HepG2 (cell line): ENCODE data around the gene VCAN. TPM values are rescaled to one million over a fixed set of nuclear protein-coding genes. Genes with fewer than 3 reads are reported as not detected.

Experiments used
- AHDC1 ChIP-seq: sonication (generic); formaldehyde crosslinking; IDR thresholded peaks from 2 replicates; pipeline ENCODE4 v1.5.1; 2020; ENCODE audit warnings: mild to moderate bottlenecking, missing genetic modification reagents, borderline replicate concordance
- GABPB1 ChIP-seq: IDR thresholded peaks from 2 replicates; pipeline ENCODE4 v1.6.1; 2016; ENCODE audit warnings: mild to moderate bottlenecking, missing genetic modification reagents, moderate library complexity, missing compliant biosample characterization
- MAX ChIP-seq: IDR thresholded peaks from 2 replicates; pipeline ENCODE4 v1.6.1; 2012; ENCODE audit warnings: inconsistent platforms
- MLX ChIP-seq: IDR thresholded peaks from 2 replicates; pipeline ENCODE4 v1.6.1; 2016
- PHF5A ChIP-seq: IDR thresholded peaks from one replicate; pipeline ENCODE4 v1.6.1; 2018; ENCODE audit warnings: low read depth, missing genetic modification reagents; ENCODE audit not compliant: unreplicated experiment
- PHF8 ChIP-seq: sonication (generic); formaldehyde crosslinking; IDR thresholded peaks from 2 replicates; pipeline ENCODE4 v1.5.0; 2020; ENCODE audit warnings: missing genetic modification reagents
- PRDM4 ChIP-seq: sonication (generic); formaldehyde crosslinking; IDR thresholded peaks from 2 replicates; pipeline ENCODE4 v1.9.0; 2021; ENCODE audit warnings: missing genetic modification reagents, borderline replicate concordance
- RARG ChIP-seq: sonication (generic); formaldehyde crosslinking; IDR thresholded peaks from 2 replicates; pipeline ENCODE4 v1.4.0; 2020; ENCODE audit warnings: low read depth, mild to moderate bottlenecking, missing genetic modification reagents
- SCMH1 ChIP-seq: sonication (generic); formaldehyde crosslinking; IDR thresholded peaks from 2 replicates; pipeline ENCODE4 v1.9.0; 2021; ENCODE audit warnings: missing genetic modification reagents, mild to moderate bottlenecking, borderline replicate concordance
- SMAD1 ChIP-seq: sonication (generic); formaldehyde crosslinking; IDR thresholded peaks from 2 replicates; pipeline ENCODE4 v1.4.0; 2020; ENCODE audit warnings: missing genetic modification reagents, low read depth, mild to moderate bottlenecking, borderline replicate concordance
- SMAD3 ChIP-seq: sonication (generic); formaldehyde crosslinking; IDR thresholded peaks from 2 replicates; pipeline ENCODE4 v1.4.0; 2020; ENCODE audit warnings: missing genetic modification reagents
- SMARCC2 ChIP-seq: fragments of 450-650 bp; IDR thresholded peaks from 2 replicates; pipeline ENCODE4 v1.6.1; 2017; ENCODE audit warnings: antibody characterized with exemption, mild to moderate bottlenecking
- SMARCE1 ChIP-seq: fragments of 450-650 bp; IDR thresholded peaks from 2 replicates; pipeline ENCODE4 v1.6.1; 2017; ENCODE audit warnings: borderline replicate concordance
- YEATS2 ChIP-seq: sonication (generic); formaldehyde crosslinking; IDR thresholded peaks from 2 replicates; pipeline ENCODE4 v1.4.0; 2020; ENCODE audit warnings: missing genetic modification reagents, borderline replicate concordance
- ZNF547 ChIP-seq: sonication (generic); formaldehyde crosslinking; IDR thresholded peaks from 2 replicates; pipeline ENCODE4 v1.5.1; 2020; ENCODE audit warnings: mild to moderate bottlenecking, missing genetic modification reagents
- ZNF549 ChIP-seq: sonication (generic); formaldehyde crosslinking; IDR thresholded peaks from 2 replicates; pipeline ENCODE4 v1.5.0; 2020; ENCODE audit warnings: missing genetic modification reagents
- ZNF740 ChIP-seq: sonication (generic); formaldehyde crosslinking; IDR thresholded peaks from 2 replicates; pipeline ENCODE4 v1.4.0; 2020; ENCODE audit warnings: missing genetic modification reagents
- ZNF777 ChIP-seq: sonication (generic); formaldehyde crosslinking; IDR thresholded peaks from 2 replicates; pipeline ENCODE4 v1.4.0; 2020; ENCODE audit warnings: missing genetic modification reagents
- polyA plus RNA-seq, 8 experiments: library from polyadenylated mRNA; depleted of rRNA in 3 of 8; stranded (reverse) in 7 of 8; unstranded in 1 of 8; fragments of >200 nt; fragmentation: Illumina TruSeq in 4 of 8; extraction: Trizol in 4 of 8; gene quantifications; 2 replicates each; pipeline versions ENCODE4 v1.2.1 to v1.2.3, GENCODE V29; 2011 to 2016; ENCODE audit warnings: low read depth in 4 of 8, missing spikeins in 1 of 8, mixed read lengths in 1 of 8; ENCODE audit not compliant: insufficient read depth in 1 of 8
- total RNA-seq, 5 experiments: library from RNA; depleted of rRNA; stranded (reverse); fragments of >200 nt; fragmentation: Illumina TruSeq; extraction: Trizol; gene quantifications; 2 replicates each; pipeline ENCODE4 v1.2.3, GENCODE V29; 2016; ENCODE audit warnings: low read depth in 1 of 5

Gene VCAN
- total and polyA plus RNA-seq, 2 of the 13 experiments (the other 11 are each of a cell fraction or from before 2014, with no cell fraction given): 1.2 to 3.5 TPM

GRCh38 chr5:83473346-83474160 lies 2.0 kb downstream of the VCAN start (continued):
- TF ChIP-seq SMARCE1: no peak
- TF ChIP-seq RARG (CRISPR knock-in tag): no peak
- no peak for TF ChIP-seq PHF5A (CRISPR knock-in tag)
- no peak for TF ChIP-seq ZNF547
- no peak for TF ChIP-seq PRDM4 (CRISPR knock-in tag)
- TF ChIP-seq MAX: peak; percentile 4; the same call in 1 of the 2 replicates
- TF ChIP-seq SCMH1 (CRISPR knock-in tag): no peak
- no peak for TF ChIP-seq SMARCC2
- TF ChIP-seq AHDC1 (CRISPR knock-in tag): no peak
- peak; percentile 15; the same call in 1 of the 2 replicates for TF ChIP-seq PHF8 (CRISPR knock-in tag)
- no peak for TF ChIP-seq GABPB1 (CRISPR knock-in tag)
- no peak for TF ChIP-seq SMAD1 (CRISPR knock-in tag)
- no peak for TF ChIP-seq YEATS2
- no peak for TF ChIP-seq ZNF740 (CRISPR knock-in tag)
- TF ChIP-seq ZNF777 (CRISPR knock-in tag): peak; percentile 55
- TF ChIP-seq MLX (CRISPR knock-in tag): no peak
- no peak for TF ChIP-seq ZNF549 (CRISPR knock-in tag)
- TF ChIP-seq SMAD3 (CRISPR knock-in tag): no peak
